SU-DHL-6 (cell line): Measurements from ENCODE around the gene ZNF512B.

Experiments
- H2AFZ ChIP-seq: fragments of 200-600 bp; sonication (generic); 2 replicates; pipeline ENCODE4 v1.6.1; 2014; ENCODE audit warnings: low read depth, mild to moderate bottlenecking, moderate library complexity, mixed read lengths, antibody characterized with exemption, low read length; ENCODE audit not compliant: severe bottlenecking
- H3F3A ChIP-seq: fragments of 200-600 bp; shearing (Covaris generic); 2 replicates; pipeline ENCODE4 v1.6.0; 2016; ENCODE audit warnings: antibody characterized with exemption, mild to moderate bottlenecking; ENCODE audit not compliant: insufficient read depth
- H3K27ac ChIP-seq: fragments of 200-600 bp; sonication (generic); 2 replicates; pipeline ENCODE4 v1.5.1; 2016; ENCODE audit warnings: low read depth, mild to moderate bottlenecking, low read length, moderate library complexity, mixed read lengths
- H3K27me3 ChIP-seq: fragments of 200-600 bp; sonication (generic), shearing (Covaris generic); 2 replicates; pipeline ENCODE4 v1.6.0; 2014; ENCODE audit warnings: mild to moderate bottlenecking, low read length
- H3K36me3 ChIP-seq: fragments of 200-600 bp; sonication (generic); 2 replicates; pipeline ENCODE4 v1.6.1; 2014; ENCODE audit warnings: mild to moderate bottlenecking, low read length, mixed read lengths
- H3K4me2 ChIP-seq: fragments of 300-600, 200-600 bp; shearing (Covaris generic), sonication (generic); 2 replicates; pipeline ENCODE4 v1.6.0; 2014; ENCODE audit warnings: low read length, low read depth, mild to moderate bottlenecking; ENCODE audit not compliant: poor library complexity, severe bottlenecking
- H3K4me3 ChIP-seq: fragments of 200-600 bp; sonication (generic); 2 replicates; pipeline ENCODE4 v1.5.1; 2014; ENCODE audit warnings: antibody characterized with exemption, low read length, mild to moderate bottlenecking, mixed read lengths; ENCODE audit not compliant: insufficient read depth, poor library complexity, severe bottlenecking
- H3K79me2 ChIP-seq: fragments of 200-600 bp; sonication (generic); 2 replicates; pipeline ENCODE4 v1.6.1; 2014; ENCODE audit warnings: mild to moderate bottlenecking, low read length, moderate library complexity; ENCODE audit not compliant: insufficient read depth
- H3K9ac ChIP-seq: fragments of 200-600 bp; sonication (generic); 2 replicates; pipeline ENCODE4 v1.7.0; 2014; ENCODE audit warnings: mild to moderate bottlenecking, low read length
- H3K9me2 ChIP-seq: fragments of 200-600 bp; sonication (generic); replicated peaks from 2 replicates; pipeline ENCODE4 v1.6.1; 2014; ENCODE audit warnings: low read length; ENCODE audit not compliant: insufficient read depth
- H3K9me3 ChIP-seq: fragments of 200-600 bp; sonication (generic); 2 replicates; pipeline ENCODE4 v1.6.1; 2014; ENCODE audit warnings: low read length, mixed read lengths; ENCODE audit not compliant: insufficient read depth
- H4K20me1 ChIP-seq: fragments of 200-600 bp; sonication (generic); 2 replicates; pipeline ENCODE4 v1.6.1; 2014; ENCODE audit warnings: low read depth, mild to moderate bottlenecking, antibody characterized with exemption, low read length, moderate library complexity, mixed read lengths
- CTCF ChIP-seq: fragments of 200-600 bp; sonication (generic); IDR thresholded peaks from one replicate; pipeline ENCODE4 v1.5.1; 2017; ENCODE audit warnings: antibody characterized with exemption, mild to moderate bottlenecking, low read length, moderate library complexity; ENCODE audit not compliant: insufficient read depth, poor library complexity, severe bottlenecking
- EZH2phosphoT487 ChIP-seq: fragments of 200-600 bp; sonication (generic), shearing (Covaris generic); conservative IDR thresholded peaks from 2 replicates; pipeline ENCODE4 v1.6.1; 2018; ENCODE audit warnings: mild to moderate bottlenecking, antibody characterized with exemption, low read length, moderate library complexity, mixed read lengths

ZNF512B gene

GRCh38 chr20:64011366-64011779, 41.6 kb upstream of the ZNF512B start:
- peaks cover 11% of the 10 kb centered on the region; the same call in 1 of the 2 replicates for H3K36me3 ChIP-seq
- no peaks in the 10 kb centered on the region for H3K27me3 ChIP-seq
- peak overlapping the region; percentile 48; the same call in 1 of the 2 replicates for H3K27ac ChIP-seq
- H3K9me2 ChIP-seq = no peaks in the 10 kb centered on the region
- no peaks in the 10 kb centered on the region for H4K20me1 ChIP-seq
- H2AFZ ChIP-seq = no peak overlapping the region
- no peak overlapping the region for H3K4me3 ChIP-seq
- TF ChIP-seq EZH2phosphoT487 (no peak), CTCF (no peak)
- H3F3A ChIP-seq = peaks cover 14% of the 10 kb centered on the region; the same call in 1 of the 2 replicates
- no peaks in the 10 kb centered on the region for H3K79me2 ChIP-seq
- H3K9ac ChIP-seq = no peak overlapping the region
- H3K9me3 ChIP-seq = no peaks in the 10 kb centered on the region
- no peak overlapping the region for H3K4me2 ChIP-seq

- Histone ChIP-seq H3K27me3 (no peaks in the 10 kb centered on the region), H3K79me2 (no peaks in the 10 kb centered on the region), H2AFZ (no peak overlapping the region), H3K27ac (no peak overlapping the region), H3K9me2 (no peaks in the 10 kb centered on the region), H3K4me3 (no peak overlapping the region), H3K36me3 (peaks cover 11% of the 10 kb centered on the region; the same call in 1 of the 2 replicates), H3F3A (peaks cover 14% of the 10 kb centered on the region; the same call in 1 of the 2 replicates), H3K9ac (no peak overlapping the region), H3K4me2 (no peak overlapping the region), H4K20me1 (no peaks in the 10 kb centered on the region), H3K9me3 (no peaks in the 10 kb centered on the region)
- no peak for TF ChIP-seq EZH2phosphoT487
- no peak for TF ChIP-seq CTCF
Observed at GRCh38 chr20:64010711-64011237, 41.0 kb upstream of the ZNF512B start.

- no peak overlapping the region for H3K27ac ChIP-seq
Observed at GRCh38 chr20:64009811-64010387, 40.2 kb upstream of the ZNF512B start.

More at GRCh38 chr20:64009811-64010387, 40.2 kb upstream of the ZNF512B start:
- Histone ChIP-seq H3K27me3 (no peaks in the 10 kb centered on the region), H3K36me3 (peaks cover 11% of the 10 kb centered on the region; the same call in 1 of the 2 replicates), H4K20me1 (no peaks in the 10 kb centered on the region), H3K79me2 (no peaks in the 10 kb centered on the region), H2AFZ (no peak overlapping the region), H3K4me2 (no peak overlapping the region), H3K4me3 (no peak overlapping the region), H3F3A (peaks cover 14% of the 10 kb centered on the region; the same call in 1 of the 2 replicates), H3K9me2 (no peaks in the 10 kb centered on the region), H3K9ac (no peak overlapping the region), H3K9me3 (no peaks in the 10 kb centered on the region)
- no peak for TF ChIP-seq EZH2phosphoT487
- TF ChIP-seq CTCF = no peak
